Mammary epithelial cell (primary cell): ENCODE results near the gene CENPVL2.
A peak's percentile ranks its signal among the peaks of the same experiment; 100 is the strongest.

Experiments
- EZH2 ChIP-seq: IDR thresholded peaks from 2 replicates; pipeline ENCODE4 v1.6.1; 2012; ENCODE audit warnings: low read length, inconsistent platforms, borderline replicate concordance
- TF ChIP-seq, protein P1 (sequence below), 2 donors: IDR thresholded peaks in 1 of 2; conservative IDR thresholded peaks in 1 of 2; 2 replicates each; pipeline ENCODE4 v1.5.1; 2011 to 2012; ENCODE audit warnings: inconsistent platforms in 2 of 2, low read length in 2 of 2, mild to moderate bottlenecking in 2 of 2, control low read depth in 1 of 2, low read depth in 1 of 2; ENCODE audit not compliant: insufficient read depth in 1 of 2; ENCODE audit errors: extremely low read depth in 1 of 2

DNA sequence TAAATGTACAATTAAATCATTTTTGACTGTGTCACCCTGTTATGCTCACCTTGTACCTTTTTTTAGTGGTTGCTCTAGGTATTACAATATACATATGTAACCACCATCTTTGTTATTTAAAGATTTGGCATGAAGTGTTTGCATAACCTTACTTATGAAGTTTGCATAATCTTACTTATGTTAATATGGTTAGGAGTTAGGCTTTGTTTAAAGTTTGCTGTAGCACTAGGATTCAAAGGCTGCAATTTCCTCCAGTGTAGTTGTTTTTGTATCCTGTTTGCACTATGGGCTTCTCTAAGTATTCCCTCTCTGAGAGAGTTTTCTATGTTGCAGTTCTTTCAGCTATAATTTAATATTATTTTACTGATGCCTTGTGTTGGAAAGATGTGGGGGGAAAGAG lies 45.6 kb upstream of the CENPVL2 start:
- TF ChIP-seq, protein P1, sequence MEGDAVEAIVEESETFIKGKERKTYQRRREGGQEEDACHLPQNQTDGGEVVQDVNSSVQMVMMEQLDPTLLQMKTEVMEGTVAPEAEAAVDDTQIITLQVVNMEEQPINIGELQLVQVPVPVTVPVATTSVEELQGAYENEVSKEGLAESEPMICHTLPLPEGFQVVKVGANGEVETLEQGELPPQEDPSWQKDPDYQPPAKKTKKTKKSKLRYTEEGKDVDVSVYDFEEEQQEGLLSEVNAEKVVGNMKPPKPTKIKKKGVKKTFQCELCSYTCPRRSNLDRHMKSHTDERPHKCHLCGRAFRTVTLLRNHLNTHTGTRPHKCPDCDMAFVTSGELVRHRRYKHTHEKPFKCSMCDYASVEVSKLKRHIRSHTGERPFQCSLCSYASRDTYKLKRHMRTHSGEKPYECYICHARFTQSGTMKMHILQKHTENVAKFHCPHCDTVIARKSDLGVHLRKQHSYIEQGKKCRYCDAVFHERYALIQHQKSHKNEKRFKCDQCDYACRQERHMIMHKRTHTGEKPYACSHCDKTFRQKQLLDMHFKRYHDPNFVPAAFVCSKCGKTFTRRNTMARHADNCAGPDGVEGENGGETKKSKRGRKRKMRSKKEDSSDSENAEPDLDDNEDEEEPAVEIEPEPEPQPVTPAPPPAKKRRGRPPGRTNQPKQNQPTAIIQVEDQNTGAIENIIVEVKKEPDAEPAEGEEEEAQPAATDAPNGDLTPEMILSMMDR (conservative IDR thresholded peaks at IDR 0.05 in 1 of 2, IDR thresholded peaks at IDR 0.05 in 1 of 2; ENCODE audit: extremely low read depth in 1 of 2, insufficient read depth in 1 of 2, low read depth in 1 of 2, low read length in 2 of 2): peak in 1 of 2 donors; percentile 6
- no peak for TF ChIP-seq EZH2
